Ovary (tissue), 9 donors: ENCODE data around the gene SUDS3. TPM values are rescaled to one million over a fixed set of nuclear protein-coding genes. Genes with fewer than 3 reads are reported as not detected.

ENCODE experiments used
- DNase-seq, 5 donors: peaks; one replicate each; pipeline ENCODE4 v3.0.0-alpha.2; 2019 to 2020
- H3K27ac ChIP-seq, 2 donors: fragments of 200-600 bp; one replicate each; pipeline versions ENCODE4 v1.5.1 to v1.8.0; 2019 to 2022
- H3K27me3 ChIP-seq: fragments of 200-600 bp; one replicate; pipeline ENCODE4 v1.8.0; 2022
- H3K36me3 ChIP-seq: fragments of 200-600 bp; sonication (generic); one replicate; pipeline ENCODE4 v1.5.1; 2019
- H3K4me1 ChIP-seq: one replicate; pipeline ENCODE4 v1.8.1; 2013; ENCODE audit warnings: mild to moderate bottlenecking, moderate library complexity; ENCODE audit not compliant: insufficient read depth
- H3K4me3 ChIP-seq: fragments of 200-600 bp; sonication (generic); one replicate; pipeline ENCODE4 v1.5.1; 2017
- H3K9me3 ChIP-seq, 2 donors: fragments of 200-600 bp in 1 of 2; sonication (generic) in 1 of 2; one replicate each; pipeline versions ENCODE4 v1.5.1 to v1.8.1; 2013 to 2019; ENCODE audit warnings: mild to moderate bottlenecking in 1 of 2, moderate library complexity in 1 of 2
- EP300 ChIP-seq: sonication (generic); formaldehyde crosslinking; IDR thresholded peaks from one replicate; pipeline ENCODE4 v1.6.1; 2017; ENCODE audit warnings: antibody characterized with exemption
- POLR2A ChIP-seq: fragments of 450-650 bp; IDR thresholded peaks from one replicate; pipeline ENCODE4 v1.6.1; 2017; ENCODE audit warnings: antibody characterized with exemption, mild to moderate bottlenecking, moderate library complexity
- WGBS, 3 donors: extraction: QIAGEN DNeasy Blood & Tissue Kit in 1 of 3; methylation state at CpG; one replicate each; pipeline versions ENCODE4 v1.1.5 to v1.1.7; 2013 to 2017; 5-methylcytosine and 5-hydroxymethylcytosine counted together
- intact Hi-C, 4 donors: fragments of 100-400 bp; cut with DNase I; formaldehyde crosslinking; loops; one replicate each; pipeline versions ENCODE4 v1.11.0 to v1.15.1; 2022 to 2023
- polyA plus RNA-seq, 2 donors: library from polyadenylated mRNA; stranded (reverse); fragments of 200-250 nt in 1 of 2; fragments of 350-450 nt in 1 of 2; fragmentation: Illumina TruSeq in 1 of 2; extraction: RNeasy Lipid Tissue Mini Kit (QIAGEN cat#74804) in 1 of 2; gene quantifications; one replicate each; pipeline ENCODE4 v1.2.3, GENCODE V29; 2013 to 2014
- total RNA-seq, 7 donors: library from RNA; depleted of rRNA in 2 of 7; stranded (reverse); fragments of >200 nt in 2 of 7; fragmentation: NEBNext Ultra II Directional in 3 of 7; extraction: Animal tissue kit (Norgen Biotek cat#: 25700) in 3 of 7; gene quantifications; one replicate each; pipeline versions ENCODE4 v1.1.0 to v1.2.4, GENCODE V29; 2016 to 2023
- TF ChIP-seq, protein P1 (sequence below), 3 donors: fragments of 450-650 bp in 2 of 3; fragments of 200-600 bp in 1 of 3; IDR thresholded peaks; one replicate each; pipeline versions ENCODE4 v1.5.1 to v1.8.0; 2016 to 2022; ENCODE audit warnings: antibody characterized with exemption in 3 of 3, mild to moderate bottlenecking in 1 of 3
- donor health status: DM: no; HTN: no; CAD: no; lungs with moderate emphysema.
- donor health status: DM: no; HTN: no; CAD: no.
- donor health status: Bipolar disorder and iron deficiency.
- donor health status: DM: yes; HTN: yes; CAD: no.
- donor health status: DM: no; HTN: no; CAD: no.
- donor health status: DM: yes; HTN: yes; CAD: no.

The SUDS3 gene
- total and polyA plus RNA-seq, 9 donors, result 14.5 to 34.9 (median 27.7) TPM

GRCh38 chr12:118425364-118425763 is 49.0 kb downstream of the SUDS3 start:
- DNase-seq, result no peak
- H3K36me3 ChIP-seq, result no peaks in the 10 kb centered on the region
- 73 to 81% (median 81%) methylated on average over 4 of the region's 4 CpGs for WGBS, 3 donors
- no peaks in the 10 kb centered on the region for H3K27me3 ChIP-seq
- no peak overlapping the region for H3K27ac ChIP-seq
- H3K4me1 ChIP-seq, result peaks cover 2% of the 10 kb centered on the region
- intact Hi-C loops, result no loop called here
- H3K4me3 ChIP-seq, result no peak overlapping the region
- TF ChIP-seq, protein P1, sequence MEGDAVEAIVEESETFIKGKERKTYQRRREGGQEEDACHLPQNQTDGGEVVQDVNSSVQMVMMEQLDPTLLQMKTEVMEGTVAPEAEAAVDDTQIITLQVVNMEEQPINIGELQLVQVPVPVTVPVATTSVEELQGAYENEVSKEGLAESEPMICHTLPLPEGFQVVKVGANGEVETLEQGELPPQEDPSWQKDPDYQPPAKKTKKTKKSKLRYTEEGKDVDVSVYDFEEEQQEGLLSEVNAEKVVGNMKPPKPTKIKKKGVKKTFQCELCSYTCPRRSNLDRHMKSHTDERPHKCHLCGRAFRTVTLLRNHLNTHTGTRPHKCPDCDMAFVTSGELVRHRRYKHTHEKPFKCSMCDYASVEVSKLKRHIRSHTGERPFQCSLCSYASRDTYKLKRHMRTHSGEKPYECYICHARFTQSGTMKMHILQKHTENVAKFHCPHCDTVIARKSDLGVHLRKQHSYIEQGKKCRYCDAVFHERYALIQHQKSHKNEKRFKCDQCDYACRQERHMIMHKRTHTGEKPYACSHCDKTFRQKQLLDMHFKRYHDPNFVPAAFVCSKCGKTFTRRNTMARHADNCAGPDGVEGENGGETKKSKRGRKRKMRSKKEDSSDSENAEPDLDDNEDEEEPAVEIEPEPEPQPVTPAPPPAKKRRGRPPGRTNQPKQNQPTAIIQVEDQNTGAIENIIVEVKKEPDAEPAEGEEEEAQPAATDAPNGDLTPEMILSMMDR (IDR thresholded peaks at IDR 0.05), result no peak
- TF ChIP-seq EP300 (no peak), POLR2A (no peak)
- H3K9me3 ChIP-seq, result no peaks in the 10 kb centered on the region

DNA sequence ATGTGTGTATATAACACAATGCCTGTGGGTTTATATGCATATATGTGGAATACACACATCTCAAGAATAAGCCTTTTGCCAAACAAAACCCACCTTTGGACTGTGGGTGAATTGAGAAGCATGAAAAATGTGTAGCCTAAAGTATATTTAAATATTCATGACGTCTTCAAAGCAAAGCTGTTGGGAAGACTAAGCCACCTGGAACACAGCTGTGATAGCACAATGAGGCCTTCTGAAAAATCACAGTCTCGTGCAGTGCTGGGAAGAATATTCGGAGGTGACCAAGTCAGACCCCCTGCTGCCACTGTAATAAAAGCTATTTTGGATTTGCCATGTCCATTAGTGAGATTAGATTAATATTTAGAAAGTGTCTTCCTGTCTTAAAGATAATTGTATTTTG is 51.5 kb downstream of the SUDS3 start:
- Histone ChIP-seq H3K27me3 (no peaks in the 10 kb centered on the region), H3K27ac (no peak overlapping the region), H3K36me3 (no peaks in the 10 kb centered on the region), H3K9me3 (no peaks in the 10 kb centered on the region), H3K4me1 (peaks cover 2% of the 10 kb centered on the region), H3K4me3 (no peak overlapping the region)
- DNase-seq, result no peak
- TF ChIP-seq EP300 (no peak), POLR2A (no peak)
- TF ChIP-seq, protein P1 (IDR thresholded peaks at IDR 0.05), result no peak
- intact Hi-C loops, result no loop called here
- 65 to 77% (median 77%) methylated on average over 3 of the region's 3 CpGs for WGBS, 3 donors

- H3K4me1 ChIP-seq, result peaks cover 2% of the 10 kb centered on the region
- DNase-seq, result no peak
- no peaks in the 10 kb centered on the region for H3K9me3 ChIP-seq
- no peaks in the 10 kb centered on the region for H3K27me3 ChIP-seq
- H3K4me3 ChIP-seq, result no peak overlapping the region
- H3K36me3 ChIP-seq, result no peaks in the 10 kb centered on the region
- TF ChIP-seq, protein P1 (IDR thresholded peaks at IDR 0.05), result no peak
- no peak for TF ChIP-seq POLR2A
- intact Hi-C loops, result no loop called here
- H3K27ac ChIP-seq, result no peak overlapping the region
- WGBS, 3 donors, result 37 to 63% (median 47%) methylated on average over 3 of the region's 3 CpGs
Measured at GRCh38 chr12:118428643-118429042, 52.3 kb downstream of the SUDS3 start.

DNA sequence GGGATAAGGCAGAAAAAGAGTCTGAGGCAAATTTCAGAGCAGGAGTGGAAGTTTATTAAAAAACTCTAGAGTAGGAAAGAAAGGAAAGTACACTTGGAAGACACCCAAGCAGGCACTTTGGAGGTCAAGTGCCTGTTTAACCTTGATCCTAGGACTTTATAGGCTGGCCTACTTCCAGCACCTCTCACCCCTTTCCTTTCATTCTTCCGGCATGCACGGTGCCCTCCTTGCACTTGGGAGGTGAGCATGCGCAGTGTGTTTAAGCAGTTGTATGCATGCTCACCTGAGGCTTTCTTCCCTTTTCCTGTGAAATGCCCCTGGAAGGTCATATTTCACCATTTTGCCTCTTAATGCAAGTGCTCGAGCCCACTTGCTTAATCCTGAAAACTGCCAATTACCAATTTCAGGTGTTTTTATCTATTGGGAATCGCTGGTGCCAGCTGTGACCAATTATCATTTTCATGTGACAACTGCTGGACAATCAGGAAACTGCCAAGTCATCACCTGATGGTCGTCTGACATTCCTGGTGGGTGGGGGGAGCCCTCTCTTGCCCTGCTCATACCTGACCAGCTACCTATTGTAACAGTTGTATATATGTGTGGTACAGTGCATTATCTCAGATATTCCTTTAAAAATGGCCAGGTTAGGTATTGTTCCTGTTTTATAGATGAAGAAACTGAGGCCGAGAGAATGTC is 53.5 kb downstream of the SUDS3 start:
- TF ChIP-seq, protein P1 (IDR thresholded peaks at IDR 0.05), result no peak
- no peak for TF ChIP-seq EP300
- TF ChIP-seq POLR2A, result no peak
- no peak for DNase-seq
- peaks cover 2% of the 10 kb centered on the region for H3K4me1 ChIP-seq
- H3K27ac ChIP-seq, result no peak overlapping the region
- H3K9me3 ChIP-seq, result no peaks in the 10 kb centered on the region
- 66 to 75% (median 70%) methylated on average over 7 of the region's 7 CpGs for WGBS, 3 donors
- no peak overlapping the region for H3K4me3 ChIP-seq
- H3K36me3 ChIP-seq, result no peaks in the 10 kb centered on the region
- no peaks in the 10 kb centered on the region for H3K27me3 ChIP-seq
- intact Hi-C loops, result no loop called here
